ENCODE measurements around the gene GM2A. TPM values are rescaled to one million over a fixed set of nuclear protein-coding genes. Genes with fewer than 3 reads are reported as not detected.

Gene GM2A
- total and polyA plus RNA-seq, 9 of the 15 experiments (the other 6 are each of a cell fraction or from before 2014, with no cell fraction given) = 5.8 to 36.0 (median 10.0) TPM

- WGBS (ENCODE audit: insufficient coverage, low coverage, missing lambda C conversion rate) = 57% methylated on average over 10 of the region's 10 CpGs
- in situ Hi-C loops (cut with MboI) = no loop called here
- POLR2A ChIA-PET = interaction anchor here (0.6 to 1.9 kb wide), 14 partner anchors 9 to 730 kb away, joined by 3 to 14 read pairs (median 4); partner anchors contain the start of genes CCDC69 and GM2A
- no peak for FAIRE-seq
- CTCF ChIA-PET (ENCODE audit: low intra/inter-chr PET ratio) = no interaction called here
- no peak overlapping the region for H3K4me3 ChIP-seq
- no peak for DNase-seq (ENCODE audit: extremely low read depth in 1 of 4, low spot score in 3 of 4)
- ATAC-seq = no peak; the same call in 2 of the 3 replicates
- peak overlapping the region; percentile 78 for H2AFZ ChIP-seq (ENCODE audit: low read depth, low read length)
- intact Hi-C loops (cut with micrococcal nuclease) = no loop called here
- H3K36me3 ChIP-seq (ENCODE audit: control insufficient read depth, insufficient read depth, low read length) = no peaks in the 10 kb centered on the region
- BruUV-seq (replicated peaks) = no TSS peak
- no peaks in the 10 kb centered on the region for H3K79me2 ChIP-seq (ENCODE audit: control insufficient read depth, insufficient read depth, low read length)
- no peaks in the 10 kb centered on the region for H3K9me1 ChIP-seq (ENCODE audit: control insufficient read depth, insufficient read depth, low read length)
- H3K4me2 ChIP-seq (ENCODE audit: insufficient read depth, low read length) = peak overlapping the region; percentile 66
- H3K9ac ChIP-seq (ENCODE audit: insufficient read depth in 1 of 2, low read depth in 2 of 2, low read length in 2 of 2) = peak overlapping the region; percentile 12 to 24; a peak in 2 of 4 replicates
- no peaks in the 10 kb centered on the region for H4K20me1 ChIP-seq (replicated peaks; ENCODE audit: control insufficient read depth, insufficient read depth, low read length)
- H3K4me1 ChIP-seq (replicated peaks in 1 of 2; ENCODE audit: control insufficient read depth in 2 of 2, insufficient read depth in 2 of 2, low read length in 2 of 2) = peaks cover 30 to 44% of the 10 kb centered on the region in 2 experiments
- H3K9me3 ChIP-seq (replicated peaks; ENCODE audit: control insufficient read depth, insufficient read depth, low read depth, low read length) = no peaks in the 10 kb centered on the region
- H3K27me3 ChIP-seq (ENCODE audit: control insufficient read depth in 2 of 2, insufficient read depth in 2 of 2, low read length in 2 of 2) = no peaks in the 10 kb centered on the region
- peak overlapping the region; percentile 69 for H3K27ac ChIP-seq (ENCODE audit: extremely low read depth, low read depth, low read length)
- TF ChIP-seq TFAP4 (CRISPR knock-in tag; IDR thresholded peaks at IDR 0.05; ENCODE audit: borderline replicate concordance) = 0 out of 2 replicates have a peak, but pooled peaks have one; percentile 31
- TF ChIP-seq ZSCAN29 (IDR thresholded peaks at IDR 0.05) = no peak
- TF ChIP-seq ATF7 (IDR thresholded peaks at IDR 0.05) = peak; percentile 73
- TF ChIP-seq COPS2 (conservative IDR thresholded peaks at IDR 0.05) = no peak
- peak; percentile 9; the same call in 1 of the 2 replicates for TF ChIP-seq ZNF79 (CRISPR knock-in tag; IDR thresholded peaks at IDR 0.05; ENCODE audit: low read depth)
- TF ChIP-seq NR2C2 (CRISPR knock-in tag; IDR thresholded peaks at IDR 0.05) = no peak
- TF ChIP-seq NR2C2 (tag; IDR thresholded peaks at IDR 0.05) = no peak; the same call in 1 of the 2 replicates
- TF ChIP-seq ZNF766 (CRISPR knock-in tag; conservative IDR thresholded peaks at IDR 0.05) = 0 out of 2 replicates have a peak, but pooled peaks have one; percentile 38
- peak; percentile 89 for TF ChIP-seq ZNF134 (CRISPR knock-in tag; conservative IDR thresholded peaks at IDR 0.05)
- peak; percentile 10; the same call in 1 of the 2 replicates for TF ChIP-seq CXXC5 (CRISPR knock-in tag; IDR thresholded peaks at IDR 0.05)
- TF ChIP-seq EP300 (IDR thresholded peaks at IDR 0.05; ENCODE audit: low read length) = no peak
- TF ChIP-seq SAFB (IDR thresholded peaks at IDR 0.05; ENCODE audit: borderline replicate concordance, low read depth, low read length) = no peak
- peak; percentile 22; the same call in 1 of the 2 replicates for TF ChIP-seq NFE2 (IDR thresholded peaks at IDR 0.05; ENCODE audit: low read depth)
- TF ChIP-seq ZNF175 (CRISPR knock-in tag; IDR thresholded peaks at IDR 0.05; ENCODE audit: low read depth) = peak; percentile 23; the same call in 1 of the 2 replicates
- TF ChIP-seq THRAP3 (IDR thresholded peaks at IDR 0.05; ENCODE audit: borderline replicate concordance) = no peak
- TF ChIP-seq SMAD4 (CRISPR knock-in tag; conservative IDR thresholded peaks at IDR 0.05) = 0 out of 2 replicates have a peak, but pooled peaks have one; percentile 19
- 0 out of 2 replicates have a peak, but pooled peaks have one; percentile 43 for TF ChIP-seq CTBP1 (IDR thresholded peaks at IDR 0.05; ENCODE audit: borderline replicate concordance)
- peak; percentile 92 for TF ChIP-seq CEBPB (tag; IDR thresholded peaks at IDR 0.05)
- TF ChIP-seq JUN (IDR thresholded peaks at IDR 0.05; ENCODE audit: borderline replicate concordance, low read depth, low read length) = 0 out of 2 replicates have a peak, but pooled peaks have one; percentile 30
- TF ChIP-seq JUN (CRISPR knock-in tag; IDR thresholded peaks at IDR 0.05; ENCODE audit: borderline replicate concordance) = no peak
- no peak for TF ChIP-seq CGGBP1 (CRISPR knock-in tag; IDR thresholded peaks at IDR 0.05)
- peak; percentile 29; the same call in 1 of the 2 replicates for TF ChIP-seq ARID1B (IDR thresholded peaks at IDR 0.05)
- 0 out of 2 replicates have a peak, but pooled peaks have one; percentile 23 for TF ChIP-seq ELF2 (CRISPR knock-in tag; IDR thresholded peaks at IDR 0.05)
Observed at GRCh38 chr5:151214614-151215545, 38.1 kb upstream of the GM2A start.
